HepG2 (cell line): ENCODE measurements around the gene HOXA11. TPM values are rescaled to one million over a fixed set of nuclear protein-coding genes. Genes with fewer than 3 reads are reported as not detected.

Source experiments
- ATAC-seq: fragments of 200-7000 bp; cut with Tn5 transposase; 3 replicates; pipeline ENCODE4 v1.9.1; 2020; ENCODE audit warnings: mild to moderate bottlenecking, moderate library complexity
- Bru-seq: library from RNA; stranded (reverse); fragments of 400-500 nt; gene quantifications from one replicate; lab custom pipeline; 2021; lab: Mats Ljungman, UMichigan
- BruChase-seq, 2 experiments: library from RNA; stranded (reverse); fragments of 400-500 nt; gene quantifications; one replicate each; lab custom pipeline; 2021; lab: Mats Ljungman, UMichigan
- BruUV-seq: library from RNA; stranded (reverse); fragments of 400-500 nt; replicated peaks from 2 replicates; lab custom pipeline; 2021; lab: Mats Ljungman, UMichigan
- CTCF ChIA-PET: fragments of 300-600 bp; formaldehyde crosslinking; extraction: SDS; loops from one replicate; lab custom pipeline; 2021; ENCODE audit warnings: low total read pairs, inconsistent platforms, low intra/inter-chr PET ratio; lab: Yijun Ruan, JAX
- POLR2A ChIA-PET: fragments of 350-600 bp; sonication (Branson Sonifier 250); formaldehyde crosslinking; loops from one replicate; lab custom pipeline; 2020; ENCODE audit warnings: antibody characterized with exemption, inconsistent platforms; lab: Yijun Ruan, JAX
- DNase-seq: peaks from one replicate; pipeline ENCODE4 v3.0.0-alpha.2; 2015; ENCODE audit warnings: low spot score
- FAIRE-seq: peaks from 3 replicates; lab custom pipeline; 2011; peaks lifted over from hg19 to GRCh38; lab: Jason Lieb, UNC
- H2AFZ ChIP-seq: one replicate; pipeline ENCODE4 v1.6.1; 2011; ENCODE audit warnings: low read length, inconsistent platforms
- H3K27ac ChIP-seq: fragments of 300-600 bp; 3 replicates; pipeline ENCODE4 v1.8.0; 2011; ENCODE audit warnings: mixed run types, mild to moderate bottlenecking, mixed read lengths, low read length, inconsistent platforms; ENCODE audit not compliant: insufficient read depth; ENCODE audit errors: extremely low read length
- H3K27me3 ChIP-seq, 2 experiments: fragments of 200-600 bp in 1 of 2; 2 replicates in 1 of 2; 3 replicates in 1 of 2; pipeline versions ENCODE4 v1.6.0 to v1.8.0; 2011; ENCODE audit warnings: low read length in 2 of 2, mild to moderate bottlenecking in 2 of 2, moderate library complexity in 2 of 2, inconsistent platforms in 1 of 2; ENCODE audit not compliant: insufficient read depth in 2 of 2, control insufficient read depth in 1 of 2
- H3K36me3 ChIP-seq, 2 experiments: fragments of 200-600 bp in 1 of 2; replicated peaks in 1 of 2; 2 replicates in 1 of 2; 3 replicates in 1 of 2; pipeline versions ENCODE4 v1.5.1 to v1.8.0; 2011; ENCODE audit warnings: low read length in 2 of 2, inconsistent platforms in 1 of 2; ENCODE audit not compliant: insufficient read depth in 2 of 2, control insufficient read depth in 1 of 2
- H3K4me1 ChIP-seq: 2 replicates; pipeline ENCODE4 v1.5.1; 2012; ENCODE audit warnings: low read length, inconsistent platforms; ENCODE audit not compliant: insufficient read depth
- H3K4me2 ChIP-seq: 2 replicates; pipeline ENCODE4 v1.6.0; 2011; ENCODE audit warnings: low read depth, low read length, inconsistent platforms
- H3K4me3 ChIP-seq, 3 experiments: fragments of 200-600 bp in 1 of 3; sonication (generic), shearing (Covaris generic) in 1 of 3; replicated peaks in 1 of 3; 2 replicates each; pipeline ENCODE4 v1.5.1; 2011 to 2016; ENCODE audit warnings: low read length in 3 of 3, inconsistent platforms in 2 of 3, low read depth in 2 of 3, mild to moderate bottlenecking in 2 of 3, control low read depth in 1 of 3, mixed read lengths in 1 of 3; ENCODE audit not compliant: insufficient read depth in 1 of 3
- H3K79me2 ChIP-seq: one replicate; pipeline ENCODE4 v1.6.1; 2011; ENCODE audit warnings: low read length, inconsistent platforms; ENCODE audit not compliant: insufficient read depth
- H3K9ac ChIP-seq: 2 replicates; pipeline ENCODE4 v1.6.0; 2011; ENCODE audit warnings: mild to moderate bottlenecking, low read depth, low read length, inconsistent platforms; ENCODE audit not compliant: insufficient read depth
- H3K9me3 ChIP-seq: 2 replicates; pipeline ENCODE4 v1.5.1; 2012; ENCODE audit warnings: mild to moderate bottlenecking, low read length
- H4K20me1 ChIP-seq: 2 replicates; pipeline ENCODE4 v1.6.0; 2011; ENCODE audit warnings: inconsistent platforms, mild to moderate bottlenecking, low read length, moderate library complexity; ENCODE audit not compliant: insufficient read depth
- ARNTL ChIP-seq: sonication (generic); formaldehyde crosslinking; IDR thresholded peaks from 2 replicates; pipeline ENCODE4 v1.4.0; 2020; ENCODE audit warnings: mild to moderate bottlenecking, missing genetic modification reagents
- CBX2 ChIP-seq, 2 experiments: fragments of 200-600 bp in 1 of 2; sonication (generic); formaldehyde crosslinking in 1 of 2; IDR thresholded peaks; 2 replicates each; pipeline versions ENCODE4 v1.7.0 to v1.8.1; 2018 to 2022; ENCODE audit warnings: low read depth in 2 of 2, low read length in 1 of 2, mild to moderate bottlenecking in 1 of 2, missing genetic modification reagents in 1 of 2
- DNMT3B ChIP-seq: conservative IDR thresholded peaks from 2 replicates; pipeline ENCODE4 v1.6.1; 2016; ENCODE audit warnings: missing biosample characterization, control low read depth
- HOXA9 ChIP-seq: sonication (generic); formaldehyde crosslinking; IDR thresholded peaks from 2 replicates; pipeline ENCODE4 v1.8.1; 2022; ENCODE audit warnings: missing genetic modification reagents, mild to moderate bottlenecking, moderate library complexity, borderline replicate concordance
- IRF9 ChIP-seq: sonication (generic); formaldehyde crosslinking; IDR thresholded peaks from 2 replicates; pipeline ENCODE4 v1.8.0; 2022; ENCODE audit warnings: missing genetic modification reagents, mild to moderate bottlenecking, borderline replicate concordance
- MYPOP ChIP-seq: sonication (generic); formaldehyde crosslinking; IDR thresholded peaks from 2 replicates; pipeline ENCODE4 v1.8.1; 2023; ENCODE audit warnings: mild to moderate bottlenecking, moderate library complexity, missing genetic modification reagents
- RNF219 ChIP-seq: sonication (generic); formaldehyde crosslinking; IDR thresholded peaks from 2 replicates; pipeline ENCODE4 v1.5.0; 2020; ENCODE audit warnings: mild to moderate bottlenecking, missing genetic modification reagents
- XRCC5 ChIP-seq: fragments of 200-400 bp; formaldehyde crosslinking; optimal IDR thresholded peaks from 2 replicates; pipeline ENCODE3; 2017; ENCODE audit warnings: mild to moderate bottlenecking, low read length
- ZNF556 ChIP-seq: sonication (generic); formaldehyde crosslinking; IDR thresholded peaks from 2 replicates; pipeline ENCODE4 v1.4.0; 2020; ENCODE audit warnings: mild to moderate bottlenecking, missing genetic modification reagents, borderline replicate concordance
- ZSCAN12 ChIP-seq: sonication (generic); formaldehyde crosslinking; IDR thresholded peaks from 2 replicates; pipeline ENCODE4 v1.9.0; 2021; ENCODE audit warnings: mild to moderate bottlenecking, missing genetic modification reagents
- ZSCAN21 ChIP-seq: sonication (generic); formaldehyde crosslinking; IDR thresholded peaks from 2 replicates; pipeline ENCODE4 v1.8.0; 2022; ENCODE audit warnings: mild to moderate bottlenecking, missing genetic modification reagents, moderate library complexity, borderline replicate concordance
- WGBS: methylation state at CpG from one replicate; pipeline ENCODE4 v1.1.6; 2017; ENCODE audit warnings: low lambda C conversion rate; 5-methylcytosine and 5-hydroxymethylcytosine counted together
- in situ Hi-C: cut with HindIII; loops from 2 replicates; pipeline ENCODE4 v1.10.0; 2017; ENCODE audit warnings: low pct_unique_long_range_greater_than_20kb; ENCODE audit not compliant: extremely low pct_ligation_motif_present
- intact Hi-C: fragments of 100-400 bp; cut with micrococcal nuclease; formaldehyde crosslinking; loops from one replicate; pipeline ENCODE4 v1.10.0; 2022; ENCODE audit not compliant: unreplicated experiment
- long read RNA-seq, 2 experiments: library from RNA in 1 of 2; library from polyadenylated mRNA in 1 of 2; stranded (forward) in 1 of 2; unstranded in 1 of 2; transcript quantifications; one replicate each; pipeline ENCODE4 v2.0.0, GENCODE V29; 2019 to 2022
- polyA minus RNA-seq, 3 experiments: library from RNA; depleted of rRNA, polyadenylated mRNA; stranded (reverse); fragments of >200 nt; gene quantifications; 2 replicates each; pipeline ENCODE4 v1.2.3, GENCODE V29; 2011; ENCODE audit warnings: low replicate concordance in 1 of 3
- polyA plus RNA-seq, 8 experiments: library from polyadenylated mRNA; depleted of rRNA in 3 of 8; stranded (reverse) in 7 of 8; unstranded in 1 of 8; fragments of >200 nt; fragmentation: Illumina TruSeq in 4 of 8; extraction: Trizol in 4 of 8; gene quantifications; 2 replicates each; pipeline versions ENCODE4 v1.2.1 to v1.2.3, GENCODE V29; 2011 to 2016; ENCODE audit warnings: low read depth in 4 of 8, missing spikeins in 1 of 8, mixed read lengths in 1 of 8; ENCODE audit not compliant: insufficient read depth in 1 of 8
- total RNA-seq, 5 experiments: library from RNA; depleted of rRNA; stranded (reverse); fragments of >200 nt; fragmentation: Illumina TruSeq; extraction: Trizol; gene quantifications; 2 replicates each; pipeline ENCODE4 v1.2.3, GENCODE V29; 2016; ENCODE audit warnings: low read depth in 1 of 5

The HOXA11 gene
- total RNA-seq (2016; rRNA removed; fragmentation: Illumina TruSeq; extraction: Trizol) = not detected in 2 replicates
- total RNA-seq (2016; cell fraction: cytosol; rRNA removed; fragmentation: Illumina TruSeq; extraction: Trizol; ENCODE audit: low read depth) = not detected in 2 replicates
- not detected in 2 replicates for total RNA-seq (2016; cell fraction: insoluble cytoplasmic fraction; rRNA removed; fragmentation: Illumina TruSeq; extraction: Trizol)
- total RNA-seq (2016; cell fraction: membrane; rRNA removed; fragmentation: Illumina TruSeq; extraction: Trizol) = not detected in 2 replicates
- not detected in 2 replicates for total RNA-seq (2016; cell fraction: nucleus; rRNA removed; fragmentation: Illumina TruSeq; extraction: Trizol)
- polyA plus RNA-seq (2011; rRNA removed) = 0.04 TPM in 1 of 2 replicates, not detected in the other
- polyA plus RNA-seq (2011; cell fraction: cytosol; rRNA removed) = not detected in 2 replicates
- polyA plus RNA-seq (2011; cell fraction: nucleus; rRNA removed) = not detected in 2 replicates
- not detected in 2 replicates for polyA plus RNA-seq (2012)
- not detected in 2 replicates for polyA plus RNA-seq (2016; cell fraction: cytosol; fragmentation: Illumina TruSeq; extraction: Trizol; ENCODE audit: low read depth)
- polyA plus RNA-seq (2016; cell fraction: insoluble cytoplasmic fraction; fragmentation: Illumina TruSeq; extraction: Trizol; ENCODE audit: low read depth) = not detected in 2 replicates
- polyA plus RNA-seq (2016; cell fraction: membrane; fragmentation: Illumina TruSeq; extraction: Trizol; ENCODE audit: low read depth) = not detected in 2 replicates
- polyA plus RNA-seq (2016; cell fraction: nucleus; fragmentation: Illumina TruSeq; extraction: Trizol; ENCODE audit: insufficient read depth, low read depth) = not detected in 2 replicates
- 2.9 TPM in 1 of 2 replicates, not detected in the other for polyA minus RNA-seq (2011; rRNA and poly(A)+ RNA removed; ENCODE audit: low replicate concordance)
- not detected in 2 replicates for polyA minus RNA-seq (2011; cell fraction: cytosol; rRNA and poly(A)+ RNA removed)
- not detected in 2 replicates for polyA minus RNA-seq (2011; cell fraction: nucleus; rRNA and poly(A)+ RNA removed)
- percentile 14 among the genes with signal in this experiment for Bru-seq, nascent RNA
- not detected for BruChase-seq, experiment 1, labeled RNA remaining after a 6-hour chase
- percentile 14 among the genes with signal in this experiment for BruChase-seq, experiment 2, labeled RNA remaining after a 2-hour chase
- long read RNA-seq, experiment 1 = 0 reads
- long read RNA-seq, experiment 2 = 0 reads

- in situ Hi-C loops = no loop called here
- H4K20me1 ChIP-seq = peaks cover 6% of the 10 kb centered on the region; the same call in 1 of the 2 replicates
- peaks cover 39% of the 10 kb centered on the region for H3K4me1 ChIP-seq
- no peak for FAIRE-seq
- ChIA-PET POLR2A (interaction anchor here (0.6 kb wide), 1 partner anchor 11 kb away, joined by 3 read pairs; no protein-coding TSS in a partner anchor), CTCF (no interaction called here)
- peaks cover 34 to 96% of the 10 kb centered on the region in 2 experiments for H3K27me3 ChIP-seq
- H3K27ac ChIP-seq = no peak within 1 kb of the TSS
- no peak within 1 kb of the TSS for H2AFZ ChIP-seq
- BruUV-seq = no TSS peak
- peak within 1 kb of the TSS; percentile 52 to 67 (median 64) for H3K4me3 ChIP-seq
- peak within 1 kb of the TSS; percentile 84 for H3K4me2 ChIP-seq
- no peaks in the 10 kb centered on the region for H3K79me2 ChIP-seq
- no peaks in the 10 kb centered on the region for H3K9me3 ChIP-seq
- no peak within 1 kb of the TSS for H3K9ac ChIP-seq
- DNase-seq = no peak
- 31% methylated on average over 30 of the region's 43 CpGs for WGBS
- no peaks in the 10 kb centered on the region for H3K36me3 ChIP-seq
- ATAC-seq = no peak
- intact Hi-C loops = no loop called here
- TF ChIP-seq ARNTL (CRISPR knock-in tag) = no peak
- no peak for TF ChIP-seq CBX2 (IDR thresholded peaks at IDR 0.05; ENCODE audit: low read depth, low read length)
- no peak for TF ChIP-seq CBX2 (CRISPR knock-in tag; IDR thresholded peaks at IDR 0.05; ENCODE audit: low read depth)
- TF ChIP-seq IRF9 (CRISPR knock-in tag) = no peak
- no peak for TF ChIP-seq ZSCAN12
- TF ChIP-seq ZNF556 = no peak
- TF ChIP-seq XRCC5 = no peak
- no peak for TF ChIP-seq DNMT3B (CRISPR knock-in tag)
- no peak for TF ChIP-seq HOXA9
- no peak for TF ChIP-seq MYPOP
- no peak for TF ChIP-seq ZSCAN21 (CRISPR knock-in tag)
- TF ChIP-seq RNF219 (CRISPR knock-in tag) = no peak
Observed at GRCh38 chr7:27185013-27185853, at the start of gene HOXA11. Gene HOXA11, minus strand, starts transcription at chr7:27185232. Its CDS starts 88 bp downstream, at chr7:27185144.
